ENCODE measurements around the gene HOXB5. TPM values are rescaled to one million over a fixed set of nuclear protein-coding genes. Genes with fewer than 3 reads are reported as not detected.

HOXB5 gene
- total RNA-seq = not detected

DNA sequence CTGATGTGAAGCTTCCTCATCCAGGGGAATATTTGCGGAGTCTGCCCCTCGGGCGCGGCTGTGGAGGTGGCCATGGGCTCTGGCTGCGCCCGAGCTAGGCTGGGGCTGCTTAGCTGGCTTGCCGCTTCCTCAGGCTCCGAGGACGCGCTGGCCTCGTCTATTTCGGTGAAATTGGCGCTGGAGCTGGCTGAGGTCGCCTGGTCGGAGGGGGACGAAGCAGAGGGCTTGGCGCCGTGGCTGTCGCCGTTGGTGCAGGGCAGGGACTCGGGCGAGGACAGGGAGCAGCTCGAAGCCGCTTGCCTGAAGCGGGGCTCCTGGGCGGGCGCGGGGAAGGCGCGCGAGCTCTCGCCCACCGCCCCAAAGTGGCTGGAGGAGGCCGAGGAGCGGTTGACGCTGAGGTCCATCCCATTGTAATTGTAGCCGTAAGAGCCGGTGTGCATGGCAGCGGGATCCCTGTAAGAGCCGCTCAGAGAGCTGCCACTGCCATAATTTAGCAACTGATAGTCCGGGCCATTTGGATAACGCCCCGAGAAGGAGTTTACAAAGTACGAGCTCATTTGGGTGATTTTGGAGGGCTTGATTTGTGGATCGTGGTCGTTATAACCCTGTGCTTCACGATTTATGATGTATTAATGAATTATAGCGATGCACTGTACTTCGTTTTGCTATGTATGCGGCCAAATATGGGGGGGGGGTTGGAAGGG lies at the start of gene HOXB5:
TSS of gene HOXB5 (minus strand) at position 654 of the 704 bp plus-strand sequence. CDS start at position 557, 97 bp downstream.

DNA sequence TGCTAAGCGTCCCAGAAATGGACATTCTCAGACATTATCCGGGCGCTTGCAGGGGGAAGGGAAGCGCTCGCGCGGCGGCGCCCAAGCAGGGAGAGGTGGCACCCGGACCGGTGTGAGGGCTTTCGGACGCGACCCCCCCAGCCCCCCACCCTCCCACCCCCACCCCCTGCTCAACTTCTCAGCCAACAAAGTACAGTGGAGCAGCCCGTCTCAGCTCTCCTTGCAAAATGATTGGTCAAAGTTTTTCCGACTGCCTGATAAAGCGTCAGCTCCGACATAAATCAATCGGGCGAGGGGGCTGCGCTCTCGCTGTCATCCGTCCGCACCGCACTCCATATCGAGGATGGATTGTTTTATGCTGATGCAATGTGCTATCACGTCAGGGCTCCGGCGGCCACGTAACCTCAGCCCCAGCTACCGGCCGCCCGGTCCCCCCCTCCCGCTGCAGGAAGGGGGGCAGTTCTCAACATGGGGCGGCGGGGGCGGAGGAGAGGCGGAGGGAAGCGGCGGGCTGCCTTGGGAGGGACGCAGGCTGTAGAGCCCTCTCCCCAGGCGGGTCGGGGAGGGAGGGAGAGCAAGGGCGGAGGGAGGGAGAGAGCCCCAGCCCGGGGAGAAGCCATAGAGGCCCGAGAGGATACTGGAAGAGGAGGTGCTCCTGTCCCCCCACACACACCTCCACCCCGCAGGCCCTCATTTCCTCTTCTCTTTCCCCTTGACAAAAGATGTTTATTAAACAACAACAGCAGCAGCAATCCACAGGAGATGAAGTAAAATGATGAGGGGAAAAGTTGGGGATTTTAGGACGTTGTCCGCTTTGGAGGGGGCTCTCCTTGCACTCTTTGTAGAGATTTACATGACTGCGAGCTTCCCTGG lies 32.9 kb upstream of the HOXB5 start, which contains the start of gene HOXB9:
TSS of gene HOXB9 (minus strand) at position 114 of the 873 bp plus-strand sequence. CDS start at position 25, 89 bp downstream.

DNA sequence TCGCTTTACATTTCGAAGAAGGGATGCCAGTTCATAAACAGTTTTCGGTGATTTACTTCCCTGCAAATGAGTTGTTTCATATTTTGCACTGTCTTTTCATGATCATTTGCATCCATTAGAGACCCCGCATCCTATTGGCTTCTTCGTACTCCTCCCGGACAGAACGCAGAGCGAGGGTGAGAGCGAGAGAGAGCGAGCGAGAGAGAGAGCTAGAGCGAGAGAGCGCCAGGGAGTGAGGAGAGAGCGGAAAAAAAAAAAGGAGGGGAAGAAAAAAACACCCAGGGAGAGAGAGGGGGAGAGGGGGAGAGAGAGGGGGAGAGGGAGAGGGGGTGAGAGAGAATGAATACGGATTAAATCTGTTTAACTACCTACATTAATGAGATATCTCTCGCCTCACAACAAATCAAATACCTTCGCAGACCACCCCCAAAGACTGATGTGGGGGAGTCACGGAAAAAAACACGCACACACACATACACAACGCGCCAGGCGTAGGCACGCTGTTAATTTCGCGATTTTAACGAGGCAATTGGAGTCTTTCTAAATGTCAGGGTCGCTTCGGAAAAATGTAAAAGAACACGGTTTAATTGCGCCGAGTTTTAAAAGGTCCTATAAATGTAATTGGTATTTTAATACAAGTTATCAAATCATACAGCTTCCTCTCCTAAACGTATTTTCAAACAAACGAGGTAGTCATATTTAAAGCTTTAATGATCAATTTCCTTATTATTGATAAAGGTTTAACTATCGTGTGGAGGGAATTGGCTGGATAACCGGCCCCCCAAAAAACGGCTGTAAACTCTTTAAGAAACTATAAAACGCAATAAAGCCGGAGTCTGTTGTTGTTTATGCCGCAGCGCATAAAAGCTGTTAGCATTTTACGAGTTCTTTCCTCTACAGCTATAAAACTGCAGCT lies 21.7 kb upstream of the HOXB5 start, which contains the start of gene HOXB8:
TSS of gene HOXB8 (minus strand) at position 246 of the 916 bp plus-strand sequence. CDS start 588 bp downstream, outside the sequence.

DNA sequence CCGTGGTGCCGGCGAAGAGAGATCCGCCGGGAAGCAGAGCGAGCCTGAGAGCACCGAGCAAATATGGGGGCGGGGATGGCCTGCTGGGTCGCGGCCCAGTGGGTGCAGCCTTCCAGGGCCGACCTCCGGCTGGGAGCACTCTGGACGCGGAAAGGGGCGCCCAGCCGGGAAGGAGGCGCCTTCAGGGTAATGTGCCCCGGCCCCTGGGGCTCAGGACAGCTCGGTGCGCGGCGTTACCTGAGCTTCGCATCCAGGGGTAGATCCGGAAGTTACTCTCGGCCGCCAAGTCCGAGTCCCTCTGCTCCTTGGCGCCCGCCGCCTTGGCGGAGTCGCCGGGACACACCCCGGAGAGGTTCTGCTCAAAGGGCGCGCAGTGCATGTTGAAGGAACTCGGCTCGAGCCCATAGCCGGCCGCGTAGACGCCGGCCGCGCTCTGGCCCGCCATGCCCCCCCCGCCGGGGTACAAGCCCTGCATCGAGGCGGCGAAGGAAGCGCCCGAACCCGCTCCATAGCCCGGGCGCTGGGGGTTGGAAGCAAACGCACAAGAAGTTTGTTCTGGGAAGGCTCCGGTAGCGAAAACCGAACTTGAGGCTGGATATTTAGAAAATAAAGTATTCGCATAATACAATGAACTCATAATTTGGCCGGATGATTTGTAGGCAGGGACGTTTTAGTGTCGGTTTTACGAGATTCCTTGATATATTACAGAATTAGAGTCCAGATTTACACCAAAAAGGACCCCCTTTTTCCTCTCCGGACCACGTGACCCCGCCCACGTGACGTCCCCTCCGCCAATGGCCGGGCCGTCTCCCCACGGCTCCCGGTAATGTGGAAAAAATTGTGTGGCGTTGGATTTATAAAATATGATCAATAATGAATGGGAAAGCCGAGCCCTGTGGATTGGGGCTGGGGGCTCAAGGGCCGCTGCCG lies 17.0 kb upstream of the HOXB5 start, which contains the start of gene HOXB7:
TSS of gene HOXB7 (minus strand) at position 736 of the 930 bp plus-strand sequence. CDS start at position 637, 99 bp downstream.

DNA sequence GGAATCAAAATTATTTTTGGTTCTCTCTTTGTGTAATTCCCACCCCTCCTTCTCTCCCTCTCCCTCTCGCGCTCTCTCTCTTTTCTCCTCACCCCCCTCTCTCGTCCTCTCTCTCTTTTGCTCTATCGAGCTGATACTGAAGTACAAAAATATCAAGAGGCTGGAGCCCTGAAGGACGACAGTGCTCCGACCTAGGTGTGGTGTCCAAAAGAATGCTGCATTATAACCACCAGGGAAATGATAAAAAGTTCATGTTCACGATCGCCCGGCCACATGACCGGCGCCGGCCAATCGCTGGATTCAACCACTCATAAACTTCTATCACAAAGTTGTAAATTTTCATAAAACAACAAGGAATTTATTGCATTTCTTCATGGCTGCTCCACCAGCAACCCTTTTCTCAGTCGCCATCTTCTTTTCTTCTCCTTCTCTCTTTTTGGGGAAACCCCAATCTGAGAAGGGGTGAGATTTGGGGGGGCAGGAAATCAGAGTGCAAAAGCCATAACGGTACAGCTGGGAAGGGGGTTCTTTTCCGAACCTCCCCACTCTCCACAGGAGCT lies 11.3 kb upstream of the HOXB5 start, which contains the start of gene HOXB6:
TSS of gene HOXB6 (minus strand) at position 217 of the 560 bp plus-strand sequence. CDS start 6,836 bp downstream, outside the sequence.

DNA sequence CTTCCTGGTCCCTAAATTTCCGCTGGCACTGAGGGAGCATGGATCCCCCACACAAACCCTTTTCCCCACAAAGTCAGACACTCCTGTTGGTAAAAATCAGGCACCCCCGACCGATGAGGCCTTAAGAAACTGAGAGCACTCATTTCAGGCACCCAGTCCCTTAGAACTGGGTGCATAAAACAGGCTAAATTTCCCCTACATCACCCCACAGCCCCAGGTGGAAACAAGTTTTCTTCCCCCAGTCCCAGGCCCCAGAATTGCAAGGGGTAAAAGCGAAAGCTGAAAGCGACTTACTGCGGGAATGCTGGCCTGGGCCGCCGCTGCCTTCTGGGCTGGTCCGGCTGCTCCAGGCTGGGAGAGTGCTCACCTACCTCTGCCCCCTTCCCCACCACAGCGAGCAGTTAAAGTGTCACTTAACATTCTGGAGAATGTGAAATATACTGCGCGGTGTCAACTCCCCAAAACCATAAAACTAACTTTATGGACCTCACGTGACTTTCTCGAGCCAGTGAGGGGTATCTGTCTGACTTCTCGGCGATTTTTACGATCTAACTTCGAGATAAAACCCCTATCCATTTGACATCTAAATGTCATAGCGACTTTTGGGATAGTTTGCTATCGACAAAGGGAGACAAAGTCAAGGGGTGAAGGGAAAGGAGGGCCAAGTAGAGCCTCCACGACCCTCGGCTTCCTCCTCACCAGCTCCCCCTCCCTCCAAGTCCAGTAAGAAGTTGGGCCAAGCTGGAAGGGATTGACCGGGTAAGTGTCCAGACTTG lies 3.6 kb downstream of the HOXB5 start, which contains the start of gene HOXB3:
TSS of gene HOXB3 (minus strand) at position 411 of the 776 bp plus-strand sequence. CDS start 37,767 bp downstream, outside the sequence.

DNA sequence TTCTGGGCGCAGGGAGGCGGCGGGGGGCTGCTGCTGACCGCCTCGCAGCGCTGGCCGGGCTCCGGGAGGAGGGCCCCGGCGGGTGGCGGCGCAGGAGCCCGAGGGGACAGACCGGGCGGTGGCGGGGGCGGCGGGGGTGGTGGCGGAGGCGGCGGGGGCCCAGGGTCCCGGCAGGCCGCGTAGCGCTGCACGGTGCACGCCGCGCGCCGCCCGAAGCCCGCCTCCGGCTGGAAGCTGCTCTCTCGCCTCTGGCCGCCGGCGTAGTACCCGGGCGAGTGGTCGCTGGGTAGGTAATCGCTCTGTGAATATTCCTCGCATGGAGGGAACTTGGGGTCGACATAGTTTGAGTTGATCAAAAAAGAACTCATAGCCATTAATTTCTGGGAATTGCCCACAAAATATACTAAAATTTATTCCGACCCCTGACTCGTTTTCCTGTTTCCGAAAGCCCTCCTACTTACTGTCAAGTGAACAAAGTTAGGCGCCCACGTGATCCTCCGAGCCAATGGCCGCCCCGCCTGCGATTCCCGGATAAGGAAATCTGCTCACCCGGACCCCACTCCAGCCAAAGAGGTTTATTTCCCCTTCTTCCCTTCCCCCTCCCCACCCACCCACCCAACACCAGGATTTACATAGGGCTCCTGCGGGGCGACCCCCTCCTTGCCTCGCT lies 15.5 kb downstream of the HOXB5 start, which contains the start of gene HOXB4:
TSS of gene HOXB4 (minus strand) at position 405 of the 670 bp plus-strand sequence. CDS start at position 374, 31 bp downstream.

DNA sequence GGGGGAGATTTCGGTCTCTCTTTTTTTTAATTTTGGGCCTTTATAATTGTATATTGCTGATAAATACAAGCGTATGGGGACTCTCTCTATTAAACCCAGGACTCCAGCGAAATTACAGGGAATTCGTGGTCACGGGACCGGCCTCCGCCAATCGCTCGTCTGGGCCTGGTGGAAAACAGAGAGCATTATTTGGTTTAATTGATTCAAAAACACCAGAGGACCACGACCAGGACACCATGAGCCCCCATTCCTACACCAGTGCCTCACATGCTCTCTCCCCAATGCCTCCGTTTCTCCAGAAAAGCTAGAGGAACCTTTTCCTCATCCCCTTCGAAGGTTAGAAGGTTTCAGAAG lies 48.6 kb downstream of the HOXB5 start, which contains the start of gene HOXB2:
TSS of gene HOXB2 (minus strand) at position 88 of the 354 bp plus-strand sequence. CDS start 198 bp downstream, outside the sequence.

Small RNA genes lying within 50 kb of the gene (microRNA-seq; reads per million reads assigned to microRNA genes)
- gene MIR196A1 (ENCODE audit: borderline microRNAs expressed, borderline replicate concordance) = not detected

Other genes starting within 250 kb of the HOXB5 start
- 100 to 1,000 TPM; 136 to 139 TPM for gene SKAP1, start 163.6 kb downstream of the HOXB5 start, total RNA-seq
- gene HOXB1, start 62.8 kb downstream of the HOXB5 start, total RNA-seq = not detected
- gene HOXB2, start 48.7 kb downstream of the HOXB5 start, total RNA-seq = 10 to 100 TPM; 21.5 to 22.2 TPM
- gene HOXB4, start 15.4 kb downstream of the HOXB5 start, total RNA-seq = 1 to 10 TPM; 4.7 to 5.2 TPM
- gene HOXB3, start 3.5 kb downstream of the HOXB5 start, total RNA-seq = 1 to 10 TPM; 9.2 to 9.7 TPM
- not detected for gene HOXB6, start 11.2 kb upstream of the HOXB5 start, total RNA-seq
- under 1 TPM; 0.48 to 0.58 TPM for gene HOXB7, start 17.2 kb upstream of the HOXB5 start, total RNA-seq
- gene HOXB8, start 21.5 kb upstream of the HOXB5 start, total RNA-seq = not detected
- gene HOXB9, start 32.6 kb upstream of the HOXB5 start, total RNA-seq = under 1 TPM in 1 of 2 experiments, not detected in 1; 0.10 TPM
- gene PRAC1, start 128.7 kb upstream of the HOXB5 start, total RNA-seq = not detected
- gene PRAC2, start 129.4 kb upstream of the HOXB5 start, total RNA-seq = not detected
- not detected for gene HOXB13, start 135.0 kb upstream of the HOXB5 start, total RNA-seq
- gene TTLL6, start 223.4 kb upstream of the HOXB5 start, total RNA-seq = not detected
- 100 to 1,000 TPM; 174 to 179 TPM for gene CALCOCO2, start 237.3 kb upstream of the HOXB5 start, total RNA-seq